ENCODE data around the gene CDK17.
A peak's percentile ranks its signal among the peaks of the same experiment; 100 is the strongest.

Gene CDK17

DNA sequence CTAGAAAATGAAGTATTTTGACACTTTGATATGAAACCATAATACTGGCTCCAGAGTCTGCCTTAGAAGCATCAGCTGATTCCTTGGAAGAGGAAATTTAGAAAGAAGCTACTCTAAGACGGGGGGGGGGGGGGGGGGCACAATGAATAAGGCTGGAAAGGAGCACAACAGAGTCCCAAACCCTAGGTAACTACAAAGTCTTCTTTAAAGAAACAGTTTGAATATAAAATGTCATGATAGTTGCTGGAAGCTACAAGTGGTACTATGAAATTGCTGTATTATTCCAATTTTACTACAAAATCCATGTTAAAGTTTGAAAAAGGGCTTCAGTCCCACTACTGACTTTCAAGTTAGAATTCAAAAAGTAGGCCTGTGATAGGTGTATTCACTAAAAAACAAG is 31.6 kb downstream of the CDK17 start:
- in situ Hi-C loops (cut with HindIII; ENCODE audit: low sequenced_read_pairs), result no loop called here
- no peak overlapping the region for H3K4me3 ChIP-seq (ENCODE audit: low read depth, low read length)
- no peak for DNase-seq (ENCODE audit: low read depth, low spot score)
- TF ChIP-seq, protein P1, sequence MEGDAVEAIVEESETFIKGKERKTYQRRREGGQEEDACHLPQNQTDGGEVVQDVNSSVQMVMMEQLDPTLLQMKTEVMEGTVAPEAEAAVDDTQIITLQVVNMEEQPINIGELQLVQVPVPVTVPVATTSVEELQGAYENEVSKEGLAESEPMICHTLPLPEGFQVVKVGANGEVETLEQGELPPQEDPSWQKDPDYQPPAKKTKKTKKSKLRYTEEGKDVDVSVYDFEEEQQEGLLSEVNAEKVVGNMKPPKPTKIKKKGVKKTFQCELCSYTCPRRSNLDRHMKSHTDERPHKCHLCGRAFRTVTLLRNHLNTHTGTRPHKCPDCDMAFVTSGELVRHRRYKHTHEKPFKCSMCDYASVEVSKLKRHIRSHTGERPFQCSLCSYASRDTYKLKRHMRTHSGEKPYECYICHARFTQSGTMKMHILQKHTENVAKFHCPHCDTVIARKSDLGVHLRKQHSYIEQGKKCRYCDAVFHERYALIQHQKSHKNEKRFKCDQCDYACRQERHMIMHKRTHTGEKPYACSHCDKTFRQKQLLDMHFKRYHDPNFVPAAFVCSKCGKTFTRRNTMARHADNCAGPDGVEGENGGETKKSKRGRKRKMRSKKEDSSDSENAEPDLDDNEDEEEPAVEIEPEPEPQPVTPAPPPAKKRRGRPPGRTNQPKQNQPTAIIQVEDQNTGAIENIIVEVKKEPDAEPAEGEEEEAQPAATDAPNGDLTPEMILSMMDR (IDR thresholded peaks at IDR 0.05; ENCODE audit: low read depth, low read length), result no peak

DNA sequence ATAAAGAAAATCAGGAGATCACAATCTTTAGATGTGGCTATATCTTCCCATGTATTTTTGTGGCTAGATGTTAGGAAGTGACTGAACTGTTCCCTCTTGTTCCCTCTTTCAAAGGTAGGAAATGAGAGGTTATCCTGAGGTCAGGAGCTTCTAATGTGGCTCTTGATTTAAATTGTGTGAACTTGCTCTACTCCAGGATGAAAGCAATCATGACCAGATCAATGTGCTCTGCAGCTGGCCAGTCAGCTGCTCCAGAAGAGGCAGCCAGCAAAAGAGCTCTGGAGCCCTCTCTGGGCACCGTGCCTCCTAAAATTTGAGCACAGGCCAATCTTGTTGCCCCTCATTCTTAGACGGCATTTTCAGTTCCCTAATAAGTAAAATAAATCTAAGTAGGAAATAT is 32.0 kb downstream of the CDK17 start:
- no peak overlapping the region for H3K4me3 ChIP-seq (ENCODE audit: low read depth, low read length)

DNA sequence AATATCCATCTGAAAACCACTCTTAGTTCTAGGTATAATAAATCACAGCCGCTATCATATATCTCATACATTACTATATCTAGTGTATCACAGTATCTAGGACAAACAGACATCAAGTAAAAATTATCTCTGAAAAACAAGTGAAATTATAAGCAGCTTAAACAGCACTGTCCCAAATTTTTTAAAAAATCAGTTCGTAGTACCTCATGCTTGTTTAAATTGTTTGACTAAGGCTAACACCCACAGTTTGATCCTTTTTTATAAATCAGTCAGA is 33.9 kb downstream of the CDK17 start:
- TF ChIP-seq, protein P1 (IDR thresholded peaks at IDR 0.05; ENCODE audit: low read depth, low read length), result no peak
- in situ Hi-C loops (cut with HindIII; ENCODE audit: low sequenced_read_pairs), result no loop called here
- no peak for DNase-seq (ENCODE audit: low read depth, low spot score)
- H3K4me3 ChIP-seq (ENCODE audit: low read depth, low read length), result no peak overlapping the region

More for the DNA sequence above, 32.0 kb downstream of the CDK17 start:
- TF ChIP-seq, protein P1 (IDR thresholded peaks at IDR 0.05; ENCODE audit: low read depth, low read length), result no peak
- DNase-seq (ENCODE audit: low read depth, low spot score), result peak; percentile 39
- in situ Hi-C loops (cut with HindIII; ENCODE audit: low sequenced_read_pairs), result no loop called here

DNA sequence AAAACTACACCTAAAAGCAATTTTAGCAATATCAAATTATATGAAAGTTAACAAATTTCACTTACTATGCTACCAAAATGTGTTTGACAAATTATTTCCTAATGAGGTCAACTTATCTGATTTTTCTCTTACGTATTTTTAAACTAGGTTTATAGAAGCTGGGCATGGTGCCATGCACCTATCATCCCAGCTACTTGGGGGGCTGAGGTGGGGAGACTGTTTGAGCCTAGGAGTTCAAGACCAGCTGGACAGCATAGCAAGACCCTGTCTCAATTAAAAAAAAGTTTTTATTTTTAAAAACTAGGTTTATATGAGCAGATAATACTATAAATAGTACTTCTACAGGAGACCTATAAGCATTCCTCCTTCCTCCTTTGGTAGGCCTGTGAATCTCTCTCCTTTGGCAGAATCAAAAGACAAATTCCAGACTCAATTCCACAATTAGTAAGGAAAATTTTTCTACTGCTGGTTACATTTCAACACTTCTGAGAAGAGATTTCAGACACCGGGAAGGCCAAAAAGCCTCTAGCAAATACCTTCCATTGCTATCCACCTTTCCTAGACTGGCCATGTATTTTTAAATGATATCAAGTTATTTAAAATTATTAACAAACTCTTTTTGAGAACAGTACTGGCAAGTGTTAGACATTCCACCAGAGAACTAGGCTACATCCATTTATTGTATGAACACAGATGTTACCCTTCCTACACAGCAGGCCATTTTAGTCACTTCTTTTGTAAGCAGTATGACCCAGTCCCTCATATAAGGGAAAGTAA is 34.4 kb downstream of the CDK17 start:
- no peak overlapping the region for H3K4me3 ChIP-seq (ENCODE audit: low read depth, low read length)
- TF ChIP-seq, protein P1 (IDR thresholded peaks at IDR 0.05; ENCODE audit: low read depth, low read length), result no peak
- DNase-seq (ENCODE audit: low read depth, low spot score), result no peak
- in situ Hi-C loops (cut with HindIII; ENCODE audit: low sequenced_read_pairs), result no loop called here

DNA sequence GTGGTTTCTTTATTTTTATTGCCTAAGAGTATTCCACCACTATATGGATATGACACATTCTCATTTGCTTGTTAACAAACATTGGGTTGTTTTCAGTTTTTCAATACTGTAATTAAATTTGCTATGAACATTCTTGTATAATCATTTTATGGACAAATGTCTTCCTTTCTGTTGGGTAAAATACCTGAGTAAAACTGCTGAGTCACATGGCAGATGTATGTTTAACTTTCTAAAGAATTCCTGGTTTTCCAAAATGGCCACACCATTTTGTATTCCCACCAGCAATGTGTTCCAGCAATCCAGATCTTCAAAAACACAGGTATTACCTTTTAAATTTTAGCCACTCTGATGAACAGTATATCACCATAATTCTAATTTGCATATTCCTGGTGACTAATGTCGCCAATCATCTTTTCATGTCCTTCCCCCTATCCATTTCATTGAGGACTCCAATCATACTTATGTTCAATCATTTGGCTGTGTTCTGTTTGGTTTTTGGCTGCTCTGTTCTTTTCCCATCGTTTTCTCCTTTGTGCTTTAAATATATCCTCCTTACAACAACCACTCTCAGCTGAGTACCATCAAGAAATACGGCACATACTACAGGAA is 36.0 kb downstream of the CDK17 start:
- in situ Hi-C loops (cut with HindIII; ENCODE audit: low sequenced_read_pairs), result no loop called here
- H3K4me3 ChIP-seq (ENCODE audit: low read depth, low read length), result no peak overlapping the region
- TF ChIP-seq, protein P1 (IDR thresholded peaks at IDR 0.05; ENCODE audit: low read depth, low read length), result no peak
- no peak for DNase-seq (ENCODE audit: low read depth, low spot score)

DNA sequence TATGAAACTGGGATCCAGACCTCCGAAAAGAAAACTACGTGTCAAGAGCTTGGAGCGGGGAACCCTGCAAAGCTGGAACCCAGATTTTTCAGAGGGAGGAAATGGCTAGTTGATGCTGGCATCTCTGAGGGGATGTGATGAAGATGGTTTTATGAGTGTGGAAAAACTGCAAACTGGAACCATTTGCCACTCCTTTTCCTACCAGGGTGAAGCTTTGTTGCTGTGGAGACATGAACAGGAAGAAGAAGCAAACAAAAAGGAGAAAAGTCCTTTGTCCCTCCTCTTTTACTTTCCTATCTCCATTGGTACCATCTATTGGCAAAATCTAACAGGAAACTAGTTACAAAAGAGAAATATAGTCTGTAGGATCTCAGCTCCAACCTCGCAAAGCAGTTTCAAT is 39.2 kb downstream of the CDK17 start:
- TF ChIP-seq, protein P1 (IDR thresholded peaks at IDR 0.05; ENCODE audit: low read depth, low read length), result no peak
- no peak overlapping the region for H3K4me3 ChIP-seq (ENCODE audit: low read depth, low read length)
- no peak for DNase-seq (ENCODE audit: low read depth, low spot score)
- in situ Hi-C loops (cut with HindIII; ENCODE audit: low sequenced_read_pairs), result no loop called here
